ENCODE data around the gene DIS3L. TPM values are rescaled to one million over a fixed set of nuclear protein-coding genes. Genes with fewer than 3 reads are reported as not detected.

The DIS3L gene
- 36.6 TPM for total RNA-seq

GRCh38 chr15:66293419-66294156, at the start of gene DIS3L:
Gene DIS3L, plus strand, starts transcription at chr15:66293568. Its CDS starts 29 bp downstream, at chr15:66293597.

GRCh38 chr15:66253418-66254088, 39.8 kb upstream of the DIS3L start, which contains the start of gene MEGF11:
Gene MEGF11, minus strand, starts transcription at chr15:66253750. Its CDS starts 125,347 bp downstream, at chr15:66128403.

GRCh38 chr15:66356359-66357236, 63.2 kb downstream of the DIS3L start, which contains the start of gene TIPIN:
Gene TIPIN, minus strand, starts transcription at chr15:66356685. Its CDS starts 3,738 bp downstream, at chr15:66352947.

Small RNAs within 50 kb of the gene (small RNA-seq; reads per million reads assigned to genes)
- not detected for gene RF00019 (ENCODE audit: low replicate concordance)
- 6.4 reads per million, percentile 94 among the genes with 10 or more reads in this experiment for gene SCARNA14 (ENCODE audit: low replicate concordance)

Other genes starting within 250 kb of the DIS3L start
- 1.8 TPM for gene MEGF11, start 39.8 kb upstream of the DIS3L start, total RNA-seq
- gene TIPIN, start 63.1 kb downstream of the DIS3L start, total RNA-seq, result 8.8 TPM
- gene MAP2K1, start 93.3 kb downstream of the DIS3L start, total RNA-seq, result 38.4 TPM
- 15.7 TPM for gene SNAPC5, start 204.2 kb downstream of the DIS3L start, total RNA-seq
- gene RPL4, start 211.3 kb downstream of the DIS3L start, total RNA-seq, result 3,581 TPM
- 12.7 TPM for gene ZWILCH, start 211.8 kb downstream of the DIS3L start, total RNA-seq